Activated CD8-positive, alpha-beta T cell treated with anti-CD3 and anti-CD28 coated beads for 36 hours (primary cell): ENCODE results near the gene SBK3. TPM values are rescaled to one million over a fixed set of nuclear protein-coding genes. Genes with fewer than 3 reads are reported as not detected.

Experiments
- ATAC-seq: fragments of 200-7000 bp; cut with Tn5 transposase; one replicate; pipeline ENCODE4 v1.10.0; 2021; ENCODE audit warnings: mild to moderate bottlenecking, moderate library complexity
- CTCF ChIA-PET: fragments of 350-600 bp; sonication (Branson Sonifier 250); formaldehyde crosslinking; loops from one replicate; lab custom pipeline; 2021; ENCODE audit warnings: antibody characterized with exemption; lab: Charles Lee
- POLR2A ChIA-PET: fragments of 350-600 bp; sonication (Branson Sonifier 250); formaldehyde crosslinking; loops from one replicate; lab custom pipeline; 2021; ENCODE audit warnings: antibody characterized with exemption; lab: Charles Lee
- DNase-seq: peaks from one replicate; pipeline ENCODE4 v3.0.0-alpha.2; 2020
- H3K27ac Mint-ChIP-seq: one replicate; pipeline ENCODE4 v1.8.0; 2021; ENCODE audit warnings: mild to moderate bottlenecking, mixed read lengths
- H3K27me3 Mint-ChIP-seq: one replicate; pipeline ENCODE4 v1.8.0; 2021; ENCODE audit warnings: mixed read lengths
- H3K36me3 Mint-ChIP-seq: one replicate; pipeline ENCODE4 v1.8.0; 2021; ENCODE audit warnings: low read depth, mixed read lengths
- H3K4me1 Mint-ChIP-seq: one replicate; pipeline ENCODE4 v1.8.0; 2021; ENCODE audit warnings: low read depth, mixed read lengths
- H3K4me3 Mint-ChIP-seq: one replicate; pipeline ENCODE4 v1.8.0; 2021; ENCODE audit warnings: mild to moderate bottlenecking, moderate library complexity, mixed read lengths
- H3K9me3 Mint-ChIP-seq: one replicate; pipeline ENCODE4 v1.8.0; 2021; ENCODE audit warnings: mixed read lengths
- intact Hi-C: fragments of 100-400 bp; cut with micrococcal nuclease; formaldehyde crosslinking; loops from one replicate; pipeline ENCODE4 v1.10.0; 2022
- total RNA-seq, 2 experiments: library from RNA; stranded (reverse); gene quantifications; one replicate each; pipeline ENCODE4 v1.2.3, GENCODE V29; 2021
- TF ChIP-seq, protein P1 (sequence below): fragments of 200-600 bp; IDR thresholded peaks from one replicate; pipeline ENCODE4 v1.8.0; 2022; ENCODE audit warnings: antibody characterized with exemption, mild to moderate bottlenecking

The SBK3 gene
- total RNA-seq, 2 experiments from 2014 or later, result not detected

DNA sequence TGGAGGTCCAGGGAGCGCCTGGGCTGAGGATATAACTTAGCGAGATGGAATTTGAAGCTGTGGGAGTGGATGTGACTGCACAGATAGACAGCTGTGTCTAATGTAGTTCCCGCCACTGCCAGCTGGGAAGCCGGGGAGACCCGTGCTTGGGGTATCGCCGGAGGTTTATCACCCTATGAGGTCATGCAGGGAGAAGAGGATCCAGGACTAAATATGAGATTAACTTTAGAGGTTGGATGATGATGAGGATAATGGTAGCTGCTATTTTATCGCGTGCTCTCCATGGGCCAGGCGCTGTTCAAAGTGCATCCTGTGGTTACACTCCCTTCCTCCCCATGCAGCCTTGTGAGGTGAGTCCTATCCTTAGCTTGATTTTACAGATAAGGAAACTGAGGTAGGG lies 37.2 kb downstream of the SBK3 start:
- no peak overlapping the region for H3K4me3 Mint-ChIP-seq
- H3K4me1 Mint-ChIP-seq, result peaks cover 10% of the 10 kb centered on the region
- CTCF ChIA-PET, result interaction anchor here (1.0 to 1.5 kb wide), 2 partner anchors 40 to 98 kb away, joined by 3 to 7 read pairs; partner anchors contain the start of gene ZNF865
- peaks cover 2% of the 10 kb centered on the region for H3K36me3 Mint-ChIP-seq
- H3K27me3 Mint-ChIP-seq, result peaks cover 6% of the 10 kb centered on the region
- intact Hi-C loops, result no loop called here
- ATAC-seq (no peak), DNase-seq (no peak)
- POLR2A ChIA-PET, result no interaction called here
- TF ChIP-seq, protein P1, sequence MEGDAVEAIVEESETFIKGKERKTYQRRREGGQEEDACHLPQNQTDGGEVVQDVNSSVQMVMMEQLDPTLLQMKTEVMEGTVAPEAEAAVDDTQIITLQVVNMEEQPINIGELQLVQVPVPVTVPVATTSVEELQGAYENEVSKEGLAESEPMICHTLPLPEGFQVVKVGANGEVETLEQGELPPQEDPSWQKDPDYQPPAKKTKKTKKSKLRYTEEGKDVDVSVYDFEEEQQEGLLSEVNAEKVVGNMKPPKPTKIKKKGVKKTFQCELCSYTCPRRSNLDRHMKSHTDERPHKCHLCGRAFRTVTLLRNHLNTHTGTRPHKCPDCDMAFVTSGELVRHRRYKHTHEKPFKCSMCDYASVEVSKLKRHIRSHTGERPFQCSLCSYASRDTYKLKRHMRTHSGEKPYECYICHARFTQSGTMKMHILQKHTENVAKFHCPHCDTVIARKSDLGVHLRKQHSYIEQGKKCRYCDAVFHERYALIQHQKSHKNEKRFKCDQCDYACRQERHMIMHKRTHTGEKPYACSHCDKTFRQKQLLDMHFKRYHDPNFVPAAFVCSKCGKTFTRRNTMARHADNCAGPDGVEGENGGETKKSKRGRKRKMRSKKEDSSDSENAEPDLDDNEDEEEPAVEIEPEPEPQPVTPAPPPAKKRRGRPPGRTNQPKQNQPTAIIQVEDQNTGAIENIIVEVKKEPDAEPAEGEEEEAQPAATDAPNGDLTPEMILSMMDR, result no peak
- H3K9me3 Mint-ChIP-seq, result peaks cover 2% of the 10 kb centered on the region
- H3K27ac Mint-ChIP-seq, result no peak overlapping the region

DNA sequence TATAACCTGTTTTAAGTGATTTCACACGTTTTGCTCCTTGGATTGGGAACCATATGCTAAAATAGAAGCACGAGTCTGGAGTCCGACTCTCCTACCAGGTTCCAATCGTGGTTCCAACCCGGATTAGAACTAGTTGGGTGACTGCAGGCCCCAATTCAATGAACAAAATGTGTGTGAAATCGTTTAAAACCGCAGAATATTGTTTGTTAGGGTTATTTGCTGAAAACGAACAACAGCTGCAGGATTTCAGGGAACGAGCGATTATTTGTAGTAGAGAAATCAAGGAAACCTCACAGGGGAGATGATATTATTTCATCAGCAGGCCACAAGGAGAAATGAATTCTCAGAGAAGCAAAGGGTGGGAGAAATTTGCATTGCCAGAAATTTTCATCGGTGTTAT lies 40.4 kb downstream of the SBK3 start:
- Mint-ChIP-seq H3K4me1 (peaks cover 23% of the 10 kb centered on the region), H3K36me3 (peaks cover 2% of the 10 kb centered on the region), H3K27me3 (peaks cover 6% of the 10 kb centered on the region), H3K27ac (no peak overlapping the region), H3K9me3 (peaks cover 3% of the 10 kb centered on the region), H3K4me3 (no peak overlapping the region)
- TF ChIP-seq, protein P1, result no peak
- DNase-seq (no peak), ATAC-seq (no peak)
- intact Hi-C loops, result loop anchor here (5.0 kb wide), 1 partner anchor 38 kb away; no protein-coding TSS in a partner anchor
- ChIA-PET CTCF (interaction anchor here (1.0 to 3.1 kb wide), 18 partner anchors 9 to 417 kb away, joined by 3 to 77 read pairs (median 13); partner anchors contain the start of genes C19orf85, ISOC2, NAT14 and SSC5D), POLR2A (interaction anchor here (1.1 kb wide), 1 partner anchor 20 kb away, joined by 3 read pairs; the partner anchor contains the start of gene NAT14)

DNA sequence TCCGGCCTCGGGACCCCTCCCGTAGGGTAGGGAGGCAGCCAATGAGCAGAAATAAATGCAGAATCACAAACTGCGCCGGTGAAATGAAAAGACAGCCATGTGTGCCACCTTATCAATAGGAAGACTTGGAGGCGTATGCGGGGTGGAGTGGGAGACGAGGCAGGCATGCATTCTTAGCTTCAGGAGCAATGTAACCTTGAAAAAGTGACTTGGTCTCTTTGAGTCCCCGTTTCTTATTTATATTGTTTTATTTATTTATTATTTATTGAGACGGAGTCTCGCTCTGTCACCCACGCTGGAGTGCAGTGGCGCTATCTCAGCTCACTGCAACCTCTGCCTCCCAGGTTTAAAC lies 41.1 kb downstream of the SBK3 start:
- Mint-ChIP-seq H3K9me3 (peaks cover 3% of the 10 kb centered on the region), H3K4me3 (peak overlapping the region; percentile 70), H3K4me1 (peaks cover 23% of the 10 kb centered on the region), H3K36me3 (peaks cover 2% of the 10 kb centered on the region), H3K27ac (no peak overlapping the region), H3K27me3 (peaks cover 5% of the 10 kb centered on the region)
- ChIA-PET CTCF (interaction anchor here (0.7 to 3.1 kb wide), 47 partner anchors 10 to 623 kb away, joined by 3 to 77 read pairs (median 6); partner anchors contain the start of genes C19orf85, FIZ1, ISOC2 and NAT14), POLR2A (interaction anchor here (1.0 to 1.4 kb wide), 5 partner anchors 30 to 132 kb away, joined by 3 to 4 read pairs (median 3); no protein-coding TSS in a partner anchor)
- TF ChIP-seq, protein P1, result no peak
- DNase-seq (no peak), ATAC-seq (no peak)
- intact Hi-C loops, result loop anchor here (5.0 kb wide), 1 partner anchor 37 kb away; no protein-coding TSS in a partner anchor

DNA sequence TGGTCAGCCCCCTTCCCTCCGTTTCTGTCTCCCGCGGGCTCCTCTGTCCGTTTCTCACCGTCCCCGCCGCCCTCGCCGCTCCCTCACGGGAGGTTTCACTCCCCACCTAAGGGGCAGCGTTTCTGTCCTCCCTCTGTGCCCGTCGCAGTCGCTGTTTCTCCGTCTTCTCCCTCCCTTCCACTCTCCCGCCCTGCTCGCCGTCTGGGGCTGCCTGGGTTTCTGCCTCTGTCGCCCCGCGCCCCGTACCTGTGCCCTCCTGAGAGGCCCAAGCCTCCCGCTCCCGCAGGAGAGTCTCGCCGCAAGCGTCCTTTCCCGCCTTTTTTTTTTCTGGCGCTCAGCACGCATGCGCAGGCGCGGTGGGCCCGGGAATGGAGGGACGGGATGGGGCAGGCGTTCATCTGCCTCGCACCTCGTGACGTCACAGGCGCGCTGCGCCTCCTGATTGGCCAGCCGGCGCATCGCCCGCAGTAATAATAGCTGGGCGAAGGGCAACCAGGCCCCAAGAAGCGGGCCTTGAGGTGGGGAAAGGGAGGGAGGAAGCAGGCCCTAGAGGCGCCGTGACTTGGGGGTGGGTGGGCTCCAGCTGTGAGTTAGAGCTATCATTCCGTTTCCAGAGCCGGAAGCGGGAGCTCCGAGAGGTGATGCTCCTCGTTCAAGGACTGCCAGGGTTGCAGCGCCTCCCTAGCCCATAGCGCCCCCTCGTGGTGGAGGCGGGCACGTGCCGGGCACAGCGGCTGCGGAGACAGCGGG lies 41.7 kb downstream of the SBK3 start:
- Mint-ChIP-seq H3K36me3 (peaks cover 2% of the 10 kb centered on the region), H3K9me3 (peaks cover 3% of the 10 kb centered on the region)

More for the DNA sequence above, 41.7 kb downstream of the SBK3 start:
- CTCF ChIA-PET, result interaction anchor here (0.6 to 3.1 kb wide), 54 partner anchors 9 to 623 kb away, joined by 3 to 77 read pairs (median 5); partner anchors contain the start of genes C19orf85, FIZ1, ISOC2 and NAT14
- Mint-ChIP-seq H3K4me3 (peak overlapping the region; percentile 70), H3K4me1 (peaks cover 23% of the 10 kb centered on the region), H3K27me3 (peaks cover 3% of the 10 kb centered on the region), H3K27ac (peak overlapping the region; percentile 78)
- ATAC-seq (peak; percentile 96), DNase-seq (peak; percentile 92)
- intact Hi-C loops, result loop anchor here (5.0 kb wide), 1 partner anchor 36 kb away; no protein-coding TSS in a partner anchor
- POLR2A ChIA-PET, result interaction anchor here (0.6 to 1.4 kb wide), 7 partner anchors 16 to 133 kb away, joined by 3 to 4 read pairs (median 3); no protein-coding TSS in a partner anchor
- TF ChIP-seq, protein P1, result peak; percentile 99
